SK-N-SH (cell line): ENCODE results near the gene EIF6. TPM values are rescaled to one million over a fixed set of nuclear protein-coding genes. Genes with fewer than 3 reads are reported as not detected.
A peak's percentile ranks its signal among the peaks of the same experiment; 100 is the strongest.

ENCODE experiments used
- CTCF ChIA-PET: fragments of 300-600, 350-600 bp; formaldehyde crosslinking; extraction: SDS; loops from one replicate; lab custom pipeline; 2021; lab: Yijun Ruan, JAX
- POLR2A ChIA-PET: fragments of 350-600 bp; sonication (Branson Sonifier 250); formaldehyde crosslinking; extraction: SDS; loops from one replicate; lab custom pipeline; 2020; ENCODE audit warnings: antibody characterized with exemption, inconsistent platforms; lab: Yijun Ruan, JAX
- DNase-seq: peaks from one replicate; pipeline ENCODE4 v3.0.0; 2012
- H2AFZ ChIP-seq: fragments of 200-600 bp; sonication (generic); 2 replicates; pipeline ENCODE4 v1.8.1; 2016; ENCODE audit warnings: antibody characterized with exemption, mild to moderate bottlenecking, low read depth
- H3F3A ChIP-seq: fragments of 200-600 bp; sonication (generic); replicated peaks from 2 replicates; pipeline ENCODE3; 2016; ENCODE audit warnings: antibody characterized with exemption, mild to moderate bottlenecking; ENCODE audit not compliant: insufficient read depth
- H3K27ac ChIP-seq, 2 experiments: fragments of 200-500 bp in 1 of 2; fragments of 200-600 bp in 1 of 2; sonication (Bioruptor generic) in 1 of 2; sonication (generic), shearing (Covaris generic) in 1 of 2; 2 replicates each; pipeline versions ENCODE4 v1.5.1 to v1.6.1; 2014 to 2016; ENCODE audit warnings: low read depth in 2 of 2, inconsistent platforms in 1 of 2, low read length in 1 of 2, mild to moderate bottlenecking in 1 of 2, mixed read lengths in 1 of 2
- H3K27me3 ChIP-seq: fragments of 200-600 bp; sonication (generic), shearing (Covaris generic); 2 replicates; pipeline ENCODE4 v1.6.1; 2016; ENCODE audit warnings: mixed run types; ENCODE audit not compliant: insufficient read depth
- H3K36me3 ChIP-seq, 2 experiments: fragments of 200-500 bp in 1 of 2; fragments of 200-600 bp in 1 of 2; sonication (Bioruptor generic) in 1 of 2; sonication (generic) in 1 of 2; replicated peaks in 1 of 2; 2 replicates each; pipeline versions ENCODE3 to v1.5.1; 2014 to 2016; ENCODE audit warnings: low read length in 1 of 2, mild to moderate bottlenecking in 1 of 2; ENCODE audit not compliant: insufficient read depth in 2 of 2, control insufficient read depth in 1 of 2
- H3K4me1 ChIP-seq, 2 experiments: fragments of 200-500 bp in 1 of 2; fragments of 200-600 bp in 1 of 2; sonication (Bioruptor generic) in 1 of 2; sonication (generic), shearing (Covaris generic) in 1 of 2; 2 replicates each; pipeline versions ENCODE4 v1.5.1 to v1.6.1; 2014 to 2016; ENCODE audit warnings: low read depth in 1 of 2, low read length in 1 of 2, mixed run types in 1 of 2; ENCODE audit not compliant: insufficient read depth in 2 of 2, control insufficient read depth in 1 of 2
- H3K4me2 ChIP-seq: fragments of 200-600 bp; sonication (generic), shearing (Covaris generic); 2 replicates; pipeline ENCODE4 v1.6.1; 2017; ENCODE audit warnings: mixed run types
- H3K4me3 ChIP-seq, 2 experiments: fragments of 200-500 bp in 1 of 2; fragments of 200-600 bp in 1 of 2; sonication (Bioruptor generic) in 1 of 2; sonication (generic), shearing (Covaris generic) in 1 of 2; 2 replicates each; pipeline versions ENCODE4 v1.5.1 to v1.8.1; 2014 to 2016; ENCODE audit warnings: low read depth in 2 of 2, inconsistent platforms in 1 of 2, low read length in 1 of 2, mild to moderate bottlenecking in 1 of 2, mixed read lengths in 1 of 2, moderate library complexity in 1 of 2
- H3K79me2 ChIP-seq: fragments of 200-600 bp; sonication (generic); 2 replicates; pipeline ENCODE4 v1.8.1; 2017; ENCODE audit warnings: mild to moderate bottlenecking; ENCODE audit not compliant: insufficient read depth
- H3K9ac ChIP-seq: fragments of 200-600 bp; sonication (generic); 2 replicates; pipeline ENCODE4 v1.6.1; 2017; ENCODE audit warnings: mixed run types
- H3K9me2 ChIP-seq: fragments of 200-600 bp; sonication (generic); 2 replicates; pipeline ENCODE4 v1.6.1; 2017; ENCODE audit warnings: mixed run types
- H3K9me3 ChIP-seq: fragments of 200-600 bp; sonication (generic); 2 replicates; pipeline ENCODE4 v1.6.1; 2017; ENCODE audit warnings: mixed run types, mild to moderate bottlenecking, moderate library complexity
- H4K20me1 ChIP-seq: fragments of 200-600 bp; sonication (generic); 2 replicates; pipeline ENCODE4 v1.6.1; 2017; ENCODE audit warnings: mild to moderate bottlenecking, mixed run types; ENCODE audit not compliant: insufficient read depth
- CTCF ChIP-seq: fragments of 200-600 bp; sonication (generic); IDR thresholded peaks from 2 replicates; pipeline ENCODE4 v1.6.1; 2017; ENCODE audit warnings: antibody characterized with exemption, mild to moderate bottlenecking, moderate library complexity
- ELF1 ChIP-seq: IDR thresholded peaks from 2 replicates; pipeline ENCODE4 v1.4.0; 2012
- EP300 ChIP-seq, 2 experiments: IDR thresholded peaks; 2 replicates each; pipeline versions ENCODE4 v1.4.0 to v1.6.1; 2012; ENCODE audit warnings: borderline replicate concordance in 1 of 2, low read depth in 1 of 2, low read length in 1 of 2
- FOSL2 ChIP-seq: IDR thresholded peaks from 2 replicates; pipeline ENCODE4 v1.4.0; 2012; ENCODE audit warnings: low read depth, mild to moderate bottlenecking, moderate library complexity, borderline replicate concordance
- FOXM1 ChIP-seq: IDR thresholded peaks from 2 replicates; pipeline ENCODE4 v1.4.0; 2012; ENCODE audit warnings: low read depth, mild to moderate bottlenecking
- GABPA ChIP-seq: IDR thresholded peaks from 2 replicates; pipeline ENCODE4 v1.4.0; 2012; ENCODE audit warnings: low read depth, mild to moderate bottlenecking
- GATA2 ChIP-seq: sonication (generic); formaldehyde crosslinking; IDR thresholded peaks from 2 replicates; pipeline ENCODE4 v1.5.0; 2020; ENCODE audit warnings: mild to moderate bottlenecking, missing genetic modification reagents
- IRF3 ChIP-seq: fragments of 150-350 bp; IDR thresholded peaks from 2 replicates; pipeline ENCODE4 v1.6.1; 2016; ENCODE audit warnings: mild to moderate bottlenecking, low read depth, low read length
- MAX ChIP-seq: IDR thresholded peaks from 2 replicates; pipeline ENCODE4 v1.4.0; 2012; ENCODE audit warnings: low read depth
- MXI1 ChIP-seq: IDR thresholded peaks from 2 replicates; pipeline ENCODE4 v1.6.1; 2012; ENCODE audit warnings: mild to moderate bottlenecking, low read depth, low read length, improper control_type of control experiment
- PBX3 ChIP-seq: IDR thresholded peaks from 2 replicates; pipeline ENCODE4; 2012
- POLR2AphosphoS5 ChIP-seq: IDR thresholded peaks from 2 replicates; pipeline ENCODE4 v1.6.1; 2012; ENCODE audit warnings: low read depth, low read length
- SMC3 ChIP-seq: IDR thresholded peaks from 2 replicates; pipeline ENCODE4 v1.6.1; 2012; ENCODE audit warnings: low read depth, low read length, improper control_type of control experiment
- TAF1 ChIP-seq: IDR thresholded peaks from 2 replicates; pipeline ENCODE4 v1.6.1; 2012; ENCODE audit warnings: low read depth, mild to moderate bottlenecking, low read length, moderate library complexity, borderline replicate concordance
- ZBTB33 ChIP-seq: IDR thresholded peaks from 2 replicates; pipeline ENCODE4 v1.4.0; 2012; ENCODE audit warnings: low read depth, borderline replicate concordance
- WGBS: methylation state at CpG from one replicate; pipeline ENCODE4 v1.1.6; 2017; ENCODE audit warnings: low lambda C conversion rate; 5-methylcytosine and 5-hydroxymethylcytosine counted together
- polyA plus RNA-seq, 3 experiments: library from polyadenylated mRNA; depleted of rRNA; stranded (reverse); fragments of >200 nt; gene quantifications; 2 replicates each; pipeline ENCODE4 v1.2.3, GENCODE V29; 2012

EIF6 gene
- polyA plus RNA-seq, 1 of the 3 experiments (the other 2 are of a cell fraction), result 356 TPM

- peak overlapping the region; percentile 43 to 85 for H3K27ac ChIP-seq
- H3K9me3 ChIP-seq, result no peaks in the 10 kb centered on the region
- H3K9ac ChIP-seq, result peak overlapping the region; percentile 27
- H3K36me3 ChIP-seq, result peaks cover 0 to 7% of the 10 kb centered on the region in 2 experiments
- ChIA-PET POLR2A (no interaction called here), CTCF (interaction anchor here (0.6 to 2.7 kb wide), 6 partner anchors 38 to 232 kb away, joined by 3 to 16 read pairs (median 4); no protein-coding TSS in a partner anchor)
- H3K4me1 ChIP-seq, result peaks cover 11 to 12% of the 10 kb centered on the region in 2 experiments; a peak in 2 of 4 replicates
- no peak for DNase-seq
- H3F3A ChIP-seq, result no peaks in the 10 kb centered on the region
- no peaks in the 10 kb centered on the region for H4K20me1 ChIP-seq
- WGBS, result 66% methylated on average over 13 of the region's 17 CpGs
- no peaks in the 10 kb centered on the region for H3K9me2 ChIP-seq
- no peaks in the 10 kb centered on the region for H3K27me3 ChIP-seq
- H3K4me2 ChIP-seq, result peak overlapping the region; percentile 62
- no peaks in the 10 kb centered on the region for H3K79me2 ChIP-seq
- no peak overlapping the region for H3K4me3 ChIP-seq
- H2AFZ ChIP-seq, result no peak overlapping the region
- TF ChIP-seq SMC3 (no peak), MXI1 (no peak), GATA2 (CRISPR knock-in tag) (no peak), TAF1 (no peak), IRF3 (no peak), ELF1 (no peak), CTCF (no peak), POLR2AphosphoS5 (no peak), FOXM1 (no peak), ZBTB33 (no peak), EP300 (IDR thresholded peaks at IDR 0.05; ENCODE audit: borderline replicate concordance in 1 of 2, low read depth in 1 of 2, low read length in 1 of 2) (no peak), PBX3 (no peak), FOSL2 (no peak), GABPA (no peak), MAX (no peak)
Observed at GRCh38 chr20:35263532-35264341, 20.8 kb downstream of the EIF6 start.
